ENCODE measurements around the gene VASN.
A peak's percentile ranks its signal among the peaks of the same experiment; 100 is the strongest.

The VASN gene

DNA sequence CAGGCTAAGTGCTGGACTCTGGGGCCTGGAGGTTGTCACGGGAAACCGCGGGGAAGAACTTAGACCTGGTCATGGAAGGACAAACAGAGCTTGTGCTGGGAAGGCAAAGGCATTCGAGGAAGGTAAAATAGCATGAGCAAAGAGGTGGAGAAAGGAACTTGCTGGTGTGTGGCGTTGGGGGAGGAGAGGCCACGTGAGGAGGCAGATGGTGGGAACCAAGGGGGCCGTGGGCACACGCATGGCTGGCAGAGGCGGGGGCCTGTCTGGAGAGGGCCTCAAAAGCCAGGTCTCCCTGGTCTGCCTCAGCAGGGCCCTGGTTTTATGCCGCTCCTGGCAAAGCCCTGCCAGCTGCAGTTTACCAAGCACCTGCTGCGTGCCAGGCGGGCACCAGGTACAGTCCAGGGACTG is 29.4 kb downstream of the VASN start:
- no peak for DNase-seq (ENCODE audit: low read depth in 2 of 2, low spot score in 1 of 2)

DNA sequence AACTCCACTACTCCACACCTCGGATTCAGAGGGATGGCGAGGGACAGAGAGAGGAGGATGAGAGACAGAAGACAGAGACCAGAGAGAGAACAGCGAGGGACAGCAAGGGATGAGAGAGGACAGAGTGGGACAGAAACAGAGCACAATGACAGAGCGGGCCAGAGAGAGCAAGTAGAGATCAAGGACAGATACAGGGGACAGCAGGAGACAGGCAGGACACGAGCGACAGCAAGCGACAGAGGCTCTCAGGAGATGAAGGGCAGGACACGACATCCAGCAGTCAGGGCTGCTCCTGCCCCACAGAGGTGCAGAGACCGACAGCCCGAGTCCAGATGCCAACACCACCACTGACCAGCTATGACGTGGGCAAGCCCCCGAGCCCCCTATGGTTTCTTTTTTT is 29.9 kb downstream of the VASN start:
- no peak for DNase-seq (ENCODE audit: low read depth in 2 of 2, low spot score in 1 of 2)

DNA sequence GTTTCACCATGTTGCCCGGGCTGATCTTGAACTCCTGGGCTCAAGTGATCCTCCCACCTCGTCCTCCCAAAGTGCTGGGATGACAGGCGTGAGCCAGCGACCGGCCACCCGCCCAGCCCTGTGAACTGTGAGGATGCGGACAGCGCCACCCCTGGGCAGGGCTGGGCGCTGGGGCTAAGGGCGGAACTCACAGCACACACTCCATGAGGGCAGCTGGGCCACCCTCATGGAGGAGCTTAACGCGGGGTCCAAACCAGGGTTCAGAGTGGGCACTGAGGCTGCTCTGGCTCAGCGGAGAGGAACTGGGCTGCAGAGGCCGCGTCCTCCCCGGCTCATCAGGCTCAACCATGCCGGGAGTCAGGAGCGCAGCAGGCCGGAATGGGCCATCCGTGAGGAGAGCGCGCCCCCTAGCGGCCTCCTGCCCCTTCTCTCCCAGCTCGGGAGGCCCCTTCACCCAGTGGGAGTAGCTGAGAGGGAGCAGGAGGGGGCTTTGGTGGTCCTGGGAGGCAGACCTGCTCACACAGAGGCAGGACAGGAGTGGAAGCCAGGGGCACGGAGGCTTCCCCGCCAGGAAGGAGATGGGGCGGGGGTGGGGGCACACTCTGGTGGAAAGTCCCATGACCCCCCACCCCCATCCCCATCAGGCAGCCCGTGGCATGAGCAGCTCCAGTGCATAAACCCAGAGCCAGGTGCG is 30.9 kb downstream of the VASN start:
- peak; percentile 35 to 45 for DNase-seq (ENCODE audit: low read depth in 2 of 2, low spot score in 1 of 2)

DNA sequence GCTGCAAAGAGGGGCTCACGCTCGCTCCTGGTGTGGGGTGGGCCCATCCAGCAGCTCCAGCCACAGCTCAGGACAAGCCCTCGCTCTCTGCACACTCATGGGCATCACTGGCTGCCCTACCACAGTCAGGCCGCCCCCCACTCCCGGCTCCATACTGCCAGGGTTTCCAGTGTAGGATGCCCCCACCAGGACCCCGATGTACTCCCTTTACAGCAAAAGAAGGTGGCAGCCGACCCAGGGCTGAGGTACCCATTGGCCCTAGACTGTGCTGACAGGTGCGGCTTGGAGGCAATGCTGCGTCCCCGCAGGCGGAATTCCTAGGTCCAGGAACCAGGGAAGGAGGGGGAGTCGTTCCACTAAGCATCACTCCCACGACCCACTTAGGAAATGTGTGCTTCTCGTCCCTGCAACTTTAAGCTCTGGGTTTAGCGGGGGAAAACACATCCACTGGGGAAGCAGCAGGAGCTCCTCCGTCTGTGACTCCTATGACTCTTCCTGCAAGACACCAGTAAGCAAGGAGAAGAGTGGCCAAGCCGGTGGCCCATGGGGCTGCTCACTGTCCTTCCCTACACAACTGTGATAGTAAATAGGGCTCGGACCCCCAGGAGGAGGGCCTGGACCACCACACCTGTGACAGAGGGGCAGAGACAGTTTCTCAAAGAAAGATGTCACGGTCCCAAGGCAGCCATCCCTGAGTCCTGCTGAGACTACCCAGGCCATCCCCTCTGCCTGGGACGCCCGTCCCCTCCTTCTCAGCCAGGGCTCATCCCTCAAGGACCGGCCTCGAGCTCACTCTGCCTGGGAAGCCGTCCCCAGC is 31.7 kb downstream of the VASN start:
- no peak for DNase-seq (ENCODE audit: low read depth in 2 of 2, low spot score in 1 of 2)

DNA sequence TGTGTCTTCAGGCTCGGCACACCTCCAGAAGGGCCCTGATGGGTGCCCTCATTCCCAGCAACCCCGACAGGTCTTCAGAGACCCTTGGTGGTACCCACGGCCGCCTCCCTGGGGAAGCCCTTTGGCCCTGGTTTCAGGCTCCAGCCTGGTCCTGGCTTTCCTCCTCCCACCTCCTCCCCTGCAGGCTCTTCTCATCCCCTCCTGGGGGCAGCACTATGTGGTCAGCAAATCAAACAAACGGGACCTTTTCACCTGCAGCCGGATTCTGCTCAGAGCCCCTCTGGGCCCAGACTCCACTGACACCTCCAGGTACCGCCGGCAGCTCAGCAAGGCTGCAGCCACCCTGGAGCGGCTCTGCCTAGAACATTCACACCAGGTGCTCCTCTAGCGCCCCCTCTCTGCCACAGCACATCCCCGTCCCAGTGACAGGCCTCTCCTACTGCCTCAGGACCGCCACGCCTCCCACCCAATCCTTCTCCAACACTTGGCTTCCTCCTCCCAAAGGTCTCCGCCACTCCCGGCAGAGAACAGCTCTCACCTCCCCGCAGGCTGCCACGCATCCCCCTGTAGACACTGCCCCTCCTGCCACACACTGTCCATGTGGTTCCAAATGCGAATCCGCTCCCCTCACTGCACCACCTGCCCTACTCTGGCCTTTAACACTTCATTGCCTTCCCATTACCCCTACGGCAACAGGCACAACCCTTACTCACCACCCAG is 32.8 kb downstream of the VASN start:
- no peak for DNase-seq (ENCODE audit: low read depth in 2 of 2, low spot score in 1 of 2)

DNA sequence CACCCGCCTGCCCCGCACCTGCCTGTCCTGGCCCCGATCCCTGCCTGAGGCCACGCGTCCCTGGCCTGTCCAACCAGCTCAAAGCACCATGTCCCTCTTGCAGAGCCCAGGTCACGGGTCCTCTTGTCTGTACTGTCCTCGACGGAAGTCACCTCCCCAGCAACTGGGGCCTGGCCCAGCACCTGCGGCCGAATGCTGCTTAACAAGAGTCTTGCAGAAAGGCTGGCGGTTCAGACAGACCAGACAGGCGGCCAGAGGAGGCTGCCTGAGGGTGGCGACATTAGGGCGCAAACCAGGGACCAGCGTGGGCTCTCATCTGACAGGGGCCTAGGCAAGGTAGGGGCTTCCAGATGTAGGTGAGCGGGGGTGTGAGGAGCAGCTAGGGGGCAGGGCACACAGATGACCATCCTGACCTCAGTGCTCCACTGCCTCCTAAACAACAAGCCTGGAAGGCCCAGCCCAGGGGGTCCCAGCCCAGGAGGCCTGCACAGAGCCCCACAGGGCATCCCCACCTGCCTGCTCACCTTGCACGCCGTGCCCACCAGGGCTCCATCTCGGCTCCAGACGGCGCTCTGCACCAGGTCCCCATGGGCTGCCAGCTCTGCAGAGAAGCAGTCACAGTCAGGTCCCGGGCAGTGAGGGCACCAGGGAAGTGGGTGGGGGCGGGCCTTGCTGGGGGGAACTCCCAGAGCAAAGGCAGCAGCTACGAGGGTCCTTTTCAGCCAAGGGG is 33.5 kb downstream of the VASN start:
- no peak for DNase-seq (ENCODE audit: low read depth in 2 of 2, low spot score in 1 of 2)

DNA sequence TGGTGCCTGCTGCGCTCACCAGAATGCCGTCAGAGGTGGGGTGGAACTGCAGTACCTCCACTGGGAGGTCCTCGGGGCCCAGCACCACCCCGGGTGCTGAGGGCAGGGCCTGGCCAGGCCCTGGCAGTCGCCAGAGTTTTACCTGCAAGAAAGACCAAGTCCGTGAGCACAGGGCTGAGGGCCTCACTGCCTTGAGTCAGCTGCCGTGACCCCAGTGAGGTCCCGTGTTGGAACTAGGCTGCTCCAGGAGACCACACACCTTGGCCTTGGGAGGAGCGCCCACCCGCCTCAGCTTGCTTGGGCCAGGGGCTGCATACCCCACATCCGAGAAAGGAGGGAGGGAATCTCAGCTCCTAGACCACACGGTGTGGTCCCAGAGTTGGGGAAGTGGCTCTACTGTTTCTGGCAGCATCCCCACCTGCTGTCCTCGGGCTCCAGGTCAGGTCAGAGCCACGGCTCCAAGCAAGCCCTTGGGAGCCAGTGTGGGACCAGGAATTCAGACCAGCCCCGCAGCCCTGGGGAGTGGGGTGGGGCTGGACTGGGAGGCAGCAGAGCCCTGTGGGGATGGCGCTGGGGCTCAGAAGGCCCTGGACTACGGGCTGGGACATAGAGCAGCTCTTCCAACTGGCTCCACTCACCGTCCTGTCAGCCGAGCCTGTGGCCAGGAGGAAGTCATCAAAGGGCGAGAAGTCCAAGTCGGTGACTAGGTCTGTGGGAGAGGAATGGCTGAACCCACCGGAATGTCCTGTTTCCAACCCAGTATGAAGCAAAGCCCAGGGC is 36.1 kb downstream of the VASN start:
- no peak for DNase-seq (ENCODE audit: low read depth in 2 of 2, low spot score in 1 of 2)

DNA sequence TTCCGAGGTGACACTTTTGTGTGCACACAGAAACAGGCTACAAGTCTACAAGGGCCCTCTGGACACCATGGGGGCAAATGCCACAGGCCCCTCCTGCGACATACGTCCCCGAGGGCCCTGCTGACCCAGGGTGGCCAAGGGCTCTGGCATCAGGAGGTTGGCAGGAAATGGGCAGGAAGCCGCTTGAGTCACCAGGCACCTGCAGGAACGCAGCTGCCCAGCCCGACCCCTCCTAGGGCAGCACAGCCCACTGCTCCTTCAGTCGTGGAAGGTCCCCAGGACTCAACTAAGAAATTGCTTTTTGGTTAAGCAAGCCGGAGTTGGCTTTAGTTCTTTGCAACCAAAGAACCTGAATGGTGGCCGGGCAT is 36.7 kb downstream of the VASN start:
- DNase-seq (ENCODE audit: low read depth in 2 of 2, low spot score in 1 of 2), result no peak

DNA sequence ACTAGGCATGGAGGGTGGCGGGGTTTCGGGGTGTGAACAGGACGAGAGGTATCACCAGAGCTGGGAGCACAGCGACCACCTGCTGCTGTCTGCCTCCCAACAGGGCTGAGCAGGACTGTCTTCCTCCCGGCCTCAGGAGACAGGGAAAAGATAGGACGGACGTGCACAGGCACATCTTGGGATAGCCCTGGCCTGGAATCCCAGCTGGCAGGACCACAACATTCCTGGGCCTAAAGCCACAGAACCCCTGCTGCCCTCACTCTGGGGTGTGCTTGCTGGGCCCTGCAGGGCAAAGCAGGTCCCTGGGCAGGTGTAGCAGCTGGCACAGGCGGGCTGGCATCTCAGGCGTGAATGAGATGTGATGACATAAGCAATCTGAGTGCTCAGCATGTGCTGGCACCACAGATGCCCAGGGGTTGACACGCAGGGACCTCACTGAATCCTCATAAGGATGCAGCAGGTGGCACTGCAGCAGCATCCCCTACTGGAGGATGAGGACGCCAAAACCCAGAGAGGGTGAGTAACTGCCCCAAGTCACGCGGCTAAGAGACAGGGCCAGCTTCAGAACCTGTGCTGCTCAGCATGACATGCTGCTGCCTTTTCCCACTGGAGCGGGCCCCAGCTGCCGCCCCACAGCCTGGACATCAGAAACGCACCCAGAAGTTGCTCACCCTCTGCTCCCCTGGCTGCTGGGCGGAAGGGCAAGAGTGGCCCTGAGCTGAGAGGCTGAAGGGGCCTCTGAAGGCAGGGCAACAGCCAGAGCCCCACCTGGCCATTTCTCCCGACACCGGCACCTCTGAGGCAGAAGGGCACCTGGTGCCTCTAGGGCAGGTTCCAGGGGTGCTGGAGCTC is 37.7 kb downstream of the VASN start:
- no peak for DNase-seq (ENCODE audit: low read depth in 2 of 2, low spot score in 1 of 2)

DNA sequence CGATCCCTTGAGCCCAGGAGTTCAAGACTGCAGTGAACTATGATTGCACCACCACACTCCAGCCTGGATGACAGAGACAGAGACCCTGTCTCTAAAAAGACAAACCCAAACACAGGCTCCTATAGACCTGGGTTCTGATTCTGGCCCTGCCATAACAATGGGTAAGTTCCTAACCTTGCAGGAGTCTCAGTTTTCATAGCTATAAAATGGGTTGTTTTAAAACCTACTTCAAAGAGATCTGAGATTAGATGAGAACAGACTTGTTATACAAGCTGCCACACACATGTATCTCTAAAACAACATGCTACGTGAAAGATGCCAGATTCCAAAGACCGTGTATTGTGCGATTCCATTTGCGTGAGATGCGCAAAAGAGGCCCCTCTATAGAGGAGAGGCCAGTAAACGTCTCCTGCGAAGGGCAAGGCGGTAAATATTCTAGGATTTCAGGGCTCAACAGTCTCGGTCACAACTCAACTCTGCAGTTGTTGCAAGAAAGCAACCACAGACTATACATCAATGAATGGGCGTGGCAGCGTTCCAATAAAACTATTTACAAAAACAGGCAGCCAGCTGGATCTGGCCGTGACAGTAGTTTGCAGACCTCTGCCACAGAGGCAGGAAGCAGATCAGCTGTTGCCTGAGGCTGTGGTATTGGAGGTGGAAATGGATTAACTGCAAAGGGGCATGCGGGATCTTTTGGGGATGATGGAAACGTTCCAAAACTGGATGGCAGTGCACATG is 38.9 kb downstream of the VASN start:
- no peak for DNase-seq (ENCODE audit: low read depth in 2 of 2, low spot score in 1 of 2)

DNA sequence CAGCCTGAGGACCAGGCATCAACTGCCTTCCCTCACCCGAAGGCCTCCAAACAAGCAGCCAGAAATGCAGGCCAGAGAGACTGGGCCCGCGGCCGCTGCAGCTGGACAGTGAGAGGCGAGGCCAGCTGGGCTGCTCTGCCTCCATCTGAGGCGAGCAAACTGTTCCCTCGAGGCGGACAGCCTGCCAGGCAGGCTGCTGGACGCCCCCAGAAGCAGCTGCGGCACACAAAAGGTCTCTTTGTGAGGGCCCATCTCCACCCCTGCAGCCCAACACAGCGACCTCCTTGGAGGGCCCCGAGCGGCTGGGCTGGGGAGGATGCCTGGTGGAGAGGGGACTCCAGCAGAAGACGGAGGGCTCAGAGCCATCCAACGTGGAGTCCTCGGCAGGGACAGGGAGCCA is 40.0 kb downstream of the VASN start:
- no peak for DNase-seq (ENCODE audit: low read depth in 2 of 2, low spot score in 1 of 2)

DNA sequence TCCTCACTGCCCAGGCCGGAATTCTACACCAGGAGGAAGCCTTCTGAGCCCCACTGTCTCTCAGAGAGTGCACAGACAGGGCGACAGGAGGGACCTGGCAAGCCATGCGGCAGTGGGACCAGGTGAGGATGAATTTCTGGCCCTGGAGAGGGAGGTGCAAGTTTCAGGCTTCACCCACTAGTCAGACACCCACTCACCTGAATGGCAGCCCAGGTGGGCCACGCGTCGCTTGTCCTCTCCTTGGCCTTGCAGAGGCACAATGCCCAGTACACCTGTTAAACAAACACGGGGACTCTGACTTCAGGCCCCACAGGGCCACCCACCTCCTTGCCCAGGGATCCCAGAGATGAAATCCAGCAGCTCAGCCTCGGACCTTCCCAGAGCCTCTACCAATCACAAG is 40.5 kb downstream of the VASN start:
- no peak for DNase-seq (ENCODE audit: low read depth in 2 of 2, low spot score in 1 of 2)

DNA sequence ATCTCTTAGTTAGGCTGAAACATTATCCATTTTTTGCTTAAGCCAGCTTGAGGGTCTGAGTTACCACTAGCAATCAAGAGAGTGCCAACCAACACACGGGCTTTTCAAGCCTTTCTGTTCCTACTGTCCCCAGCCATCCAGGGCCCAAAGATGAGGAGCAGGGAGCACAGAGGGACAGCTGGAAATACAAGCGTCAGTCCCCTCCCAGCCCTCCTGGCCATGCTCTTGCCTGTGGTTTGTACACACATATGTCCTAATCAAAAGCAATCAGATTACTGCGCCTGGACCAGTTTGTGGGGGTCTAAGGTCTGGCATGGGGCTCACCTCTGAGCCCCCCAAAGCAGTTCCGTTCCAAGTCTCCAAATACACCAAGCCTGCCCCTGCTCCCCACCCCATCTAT is 41.2 kb downstream of the VASN start:
- DNase-seq (ENCODE audit: low read depth in 2 of 2, low spot score in 1 of 2), result no peak

DNA sequence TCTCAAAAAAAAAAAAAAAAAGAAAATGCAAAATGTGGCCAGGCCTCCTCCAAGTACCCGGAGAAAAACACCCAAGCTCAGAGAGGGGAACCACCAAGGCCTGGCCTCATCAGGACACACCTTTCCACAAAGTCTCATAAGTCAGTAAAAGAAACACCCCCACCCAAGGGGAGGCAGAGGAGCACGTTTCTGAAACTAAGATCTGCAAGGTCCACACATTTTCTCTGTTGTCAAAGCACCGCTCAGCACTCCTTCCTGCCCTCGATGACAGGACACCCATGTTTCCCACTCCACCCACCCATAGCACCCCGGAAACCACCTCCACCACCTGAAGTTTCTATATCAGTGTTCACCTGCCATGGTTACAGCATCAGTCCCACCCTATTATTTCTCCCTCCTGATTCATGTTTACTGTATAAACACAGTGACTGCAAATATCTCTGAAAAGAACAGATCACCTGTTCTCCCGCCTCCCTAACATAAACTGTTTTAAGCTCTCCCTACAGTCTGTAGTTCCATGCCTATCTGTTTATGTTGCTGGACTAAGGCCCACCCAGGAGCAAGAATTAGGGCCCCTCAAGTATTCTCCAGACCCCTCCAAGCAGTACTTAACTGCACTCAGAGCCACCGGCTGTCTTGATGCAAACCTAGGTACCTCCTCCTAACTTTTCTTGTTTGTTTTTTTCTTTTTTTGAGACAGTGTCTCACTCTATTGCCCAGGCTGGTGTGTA is 42.7 kb downstream of the VASN start:
- peak; percentile 38 to 65 for DNase-seq (ENCODE audit: low read depth in 2 of 2, low spot score in 1 of 2)

DNA sequence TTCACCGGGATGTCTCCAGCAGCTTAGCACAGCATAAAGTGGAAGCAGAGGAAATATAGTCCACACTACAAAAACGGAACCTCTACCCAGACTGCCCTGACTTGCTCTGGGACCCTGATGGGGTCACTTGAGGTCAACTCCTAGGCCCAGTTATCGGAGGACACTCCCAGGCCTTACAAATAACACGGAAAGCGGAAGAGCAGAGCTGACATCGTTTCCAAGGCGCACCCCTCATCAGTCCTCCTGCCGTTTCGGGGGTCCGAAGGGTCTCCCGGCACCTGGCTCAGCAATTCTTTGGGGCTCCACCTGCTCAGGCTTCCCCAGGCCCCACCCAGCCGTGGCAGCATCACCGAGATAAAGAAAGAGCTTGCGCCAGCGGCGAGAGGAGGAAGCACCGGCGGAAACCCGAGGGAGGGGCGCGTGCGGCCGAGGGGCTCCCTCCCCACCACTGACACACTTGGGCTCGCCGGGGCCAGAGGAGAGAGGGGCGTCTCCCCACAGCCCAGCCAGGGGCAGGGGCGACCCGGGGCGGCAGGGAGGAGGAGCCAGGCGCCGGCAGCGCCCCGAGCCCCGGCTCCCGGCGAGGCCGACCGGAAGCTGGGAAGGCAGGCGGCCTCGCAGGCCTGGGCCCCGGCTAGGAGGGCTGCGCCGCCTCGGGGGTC is 44.0 kb downstream of the VASN start:
- peak in 1 of 2 donors; percentile 27 for DNase-seq (ENCODE audit: low read depth in 2 of 2, low spot score in 1 of 2)

DNA sequence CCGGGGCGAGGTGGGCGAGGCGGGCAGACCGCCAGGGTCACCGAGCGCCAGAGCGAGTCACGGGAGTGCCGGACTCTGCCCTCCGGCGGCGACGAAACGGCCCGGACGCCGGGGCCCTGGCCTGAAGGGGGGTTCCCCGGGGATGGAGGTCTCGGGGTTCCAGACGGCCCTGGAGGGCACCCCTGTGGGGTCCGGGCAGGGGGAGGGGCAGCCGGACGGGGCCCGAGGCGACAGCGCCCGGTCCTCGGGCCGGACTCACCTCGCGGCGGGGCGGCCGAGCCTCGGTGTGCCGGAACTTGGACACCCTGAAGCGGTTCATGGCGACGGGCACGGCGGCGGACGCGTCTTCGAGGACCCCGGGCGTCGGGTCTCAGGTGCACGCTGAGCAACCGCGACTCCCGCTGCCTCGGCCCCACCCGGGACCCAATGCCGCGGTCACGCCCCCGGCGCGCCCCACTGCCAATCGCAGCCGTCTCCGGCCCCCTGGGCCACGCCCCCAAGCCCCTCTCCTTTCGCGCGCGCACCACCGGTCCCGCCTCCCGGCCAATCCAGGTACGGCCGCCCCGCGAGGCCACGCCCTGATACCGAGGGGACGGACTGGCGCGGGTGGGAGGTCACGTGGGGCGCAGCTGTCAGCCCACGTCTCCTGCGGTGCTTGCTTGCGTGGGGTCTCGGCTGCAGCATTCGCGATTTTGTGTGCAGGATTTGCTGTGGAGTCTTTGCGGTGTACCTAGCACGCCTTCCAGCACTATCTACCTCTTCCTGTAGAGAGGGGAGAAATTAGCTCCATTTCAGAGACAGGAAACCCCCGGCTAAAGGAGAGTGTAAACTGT is 44.8 kb downstream of the VASN start, which contains the start of gene CORO7:
CORO7 (minus strand) TSS at position 397 of the 833 bp plus-strand sequence; CDS start at position 319, 78 bp downstream.
- peak; percentile 96 to 98 for DNase-seq (ENCODE audit: low read depth in 2 of 2, low spot score in 1 of 2)

All from stimulated activated CD8-positive, alpha-beta memory T cell treated with anti-CD3 and anti-CD28 coated beads, Interleukin-4, amount 100 ng/mL, for 4 hours (primary cell).